HG02840 (cell line): ENCODE results near the gene EPAS1.

Experiments
- ATAC-seq: cut with Tn5 transposase; IDR thresholded peaks from one replicate; pipeline ENCODE4 v1.9.1; 2021; ENCODE audit warnings: mild to moderate bottlenecking, moderate library complexity, moderate number of reproducible peaks; ENCODE audit not compliant: unreplicated experiment, low FRiP score

EPAS1 gene

GRCh38 chr2:46296840-46297545, at the start of gene EPAS1:
EPAS1 (plus strand) TSS chr2:46297407; CDS start chr2:46297912, 505 bp downstream.
- ATAC-seq = peak; percentile 74

- ATAC-seq = no peak
Measured at GRCh38 chr2:46248171-46248570, 49.0 kb upstream of the EPAS1 start.

GRCh38 chr2:46249654-46250053, 47.6 kb upstream of the EPAS1 start:
- ATAC-seq = no peak

- ATAC-seq = no peak
Measured at GRCh38 chr2:46252891-46253659, 44.1 kb upstream of the EPAS1 start.

GRCh38 chr2:46254474-46254873, 42.7 kb upstream of the EPAS1 start:
- ATAC-seq = no peak

GRCh38 chr2:46256563-46257142, 40.6 kb upstream of the EPAS1 start:
- ATAC-seq = no peak

- ATAC-seq = no peak
Measured at GRCh38 chr2:46257476-46257875, 39.7 kb upstream of the EPAS1 start.

- no peak for ATAC-seq
Measured at GRCh38 chr2:46257980-46258379, 39.2 kb upstream of the EPAS1 start.

GRCh38 chr2:46258937-46259776, 38.0 kb upstream of the EPAS1 start:
- no peak for ATAC-seq

GRCh38 chr2:46259777-46260168, 37.4 kb upstream of the EPAS1 start:
- ATAC-seq = no peak

GRCh38 chr2:46260305-46260704, 36.9 kb upstream of the EPAS1 start:
- ATAC-seq = no peak

- no peak for ATAC-seq
Measured at GRCh38 chr2:46262248-46262938, 34.8 kb upstream of the EPAS1 start.

- ATAC-seq = no peak
Measured at GRCh38 chr2:46263347-46263746, 33.9 kb upstream of the EPAS1 start.

- no peak for ATAC-seq
Measured at GRCh38 chr2:46264447-46264846, 32.8 kb upstream of the EPAS1 start.

- no peak for ATAC-seq
Measured at GRCh38 chr2:46266134-46266533, 31.1 kb upstream of the EPAS1 start.

GRCh38 chr2:46267616-46268015, 29.6 kb upstream of the EPAS1 start:
- ATAC-seq = no peak

- no peak for ATAC-seq
Measured at GRCh38 chr2:46268196-46268595, 29.0 kb upstream of the EPAS1 start.

- no peak for ATAC-seq
Measured at GRCh38 chr2:46269001-46269400, 28.2 kb upstream of the EPAS1 start.

GRCh38 chr2:46269544-46270273, 27.5 kb upstream of the EPAS1 start:
- ATAC-seq = no peak
